GM18517 (cell line): ENCODE data around the gene PNPLA5.
"Not testable (repeated sequence)": the region's sequence is repeated elsewhere in the genome, so short reads cannot be mapped to it uniquely, and the experiment has no call there.

Experiments
- ATAC-seq: cut with Tn5 transposase; IDR thresholded peaks from one replicate; pipeline ENCODE4 v1.9.1; 2021; ENCODE audit warnings: mild to moderate bottlenecking, moderate library complexity; ENCODE audit not compliant: unreplicated experiment

PNPLA5 gene

DNA sequence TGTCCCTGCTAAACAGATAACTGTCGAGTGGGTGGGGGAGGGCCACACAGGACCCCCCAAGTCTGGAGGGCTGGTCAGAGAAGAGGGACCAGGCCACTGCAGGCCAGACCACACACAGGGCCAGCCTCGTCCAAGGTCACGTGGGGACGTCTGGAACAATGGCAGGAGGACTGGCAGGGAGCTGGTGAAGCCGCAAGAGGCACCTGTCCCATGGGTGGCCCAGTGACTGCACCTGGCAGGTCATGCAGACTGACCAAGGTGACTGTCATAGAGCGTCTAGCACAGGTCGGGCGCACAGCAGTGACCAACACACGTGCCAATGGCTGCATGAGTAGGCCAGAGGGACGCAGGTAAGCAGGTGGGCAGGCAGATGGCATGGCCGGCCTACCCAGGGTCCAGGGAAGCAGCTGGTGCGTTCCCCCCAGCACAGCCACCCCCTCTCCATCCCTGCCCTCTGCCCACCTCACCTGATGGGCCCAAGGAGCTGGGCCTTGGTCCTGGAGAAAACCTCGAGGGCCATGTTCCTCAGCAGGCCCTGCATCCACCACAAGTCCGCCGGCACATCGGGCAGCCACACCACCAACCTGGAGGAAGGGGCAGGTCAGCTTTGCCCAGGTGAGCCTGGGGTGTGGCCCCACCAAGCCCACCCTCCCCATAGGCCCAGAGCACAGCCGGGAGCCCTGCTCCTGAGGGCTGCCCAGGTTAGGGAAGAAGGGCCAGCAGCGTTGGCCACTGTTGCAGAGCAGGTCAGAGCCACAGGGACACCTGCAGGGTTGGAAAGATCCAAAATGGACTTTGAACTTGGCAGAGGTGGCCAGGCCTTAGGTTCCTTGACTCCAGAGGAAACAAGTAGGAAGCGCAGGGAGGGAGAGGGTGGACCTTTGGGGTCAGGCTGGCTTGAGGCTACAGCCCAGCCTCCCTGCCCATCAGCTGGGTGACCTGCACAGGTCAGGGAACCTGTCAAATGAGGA, 10.4 kb downstream of the PNPLA5 start:
- no peak for ATAC-seq

DNA sequence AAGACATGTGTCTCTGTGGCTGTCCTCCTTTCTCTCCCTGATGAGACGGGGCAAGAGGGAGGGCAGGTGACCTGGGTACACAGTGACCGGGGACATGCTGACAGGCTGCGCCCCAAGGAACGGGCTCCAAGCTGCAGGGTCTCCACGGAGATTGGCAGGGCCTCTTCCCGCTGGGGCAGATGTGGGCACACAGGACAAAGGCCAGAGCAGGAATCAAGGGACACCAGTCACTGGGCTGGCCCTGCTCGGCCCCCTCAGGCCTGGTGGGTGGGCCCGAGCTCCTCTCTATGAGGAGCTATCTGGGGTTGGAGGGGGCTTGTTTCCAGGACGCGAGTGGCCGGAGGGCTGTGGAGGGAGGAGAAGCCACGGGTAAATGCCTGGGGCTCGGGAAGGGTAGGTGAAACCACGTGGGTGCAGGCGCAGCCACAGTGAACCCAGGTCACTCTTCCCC, 11.2 kb downstream of the PNPLA5 start:
- no peak for ATAC-seq

DNA sequence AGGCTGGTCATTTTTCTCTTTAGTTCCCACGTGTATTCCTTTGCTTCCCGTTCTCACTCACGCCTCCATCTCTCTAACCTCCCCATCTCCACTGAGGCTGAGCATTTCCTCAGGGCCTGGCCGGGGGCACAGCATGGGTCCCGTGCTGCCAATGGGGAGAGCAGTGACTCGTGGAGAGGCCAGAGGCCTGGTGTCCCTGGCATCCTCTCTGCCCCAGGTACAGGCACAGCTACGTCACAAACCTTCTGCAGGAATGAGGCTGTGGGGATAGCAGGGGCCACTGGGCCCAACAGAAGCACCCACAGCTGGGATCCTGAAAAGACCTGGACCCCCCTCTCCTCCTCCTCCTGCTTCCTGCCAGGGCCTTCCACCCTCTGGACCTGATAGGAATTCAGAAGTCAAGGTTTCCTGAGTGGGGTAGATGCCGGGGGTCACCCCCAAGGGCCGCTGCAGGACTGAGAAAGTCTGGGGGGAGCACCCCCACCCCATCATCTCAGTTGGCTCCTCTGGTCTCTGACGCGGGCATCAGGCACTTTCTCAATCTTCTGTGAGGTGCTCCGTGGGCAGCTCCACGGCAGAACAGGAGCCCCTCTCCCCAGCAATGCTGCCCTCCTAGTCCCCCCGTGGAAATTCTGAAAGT, 11.8 kb downstream of the PNPLA5 start:
- ATAC-seq = no peak

DNA sequence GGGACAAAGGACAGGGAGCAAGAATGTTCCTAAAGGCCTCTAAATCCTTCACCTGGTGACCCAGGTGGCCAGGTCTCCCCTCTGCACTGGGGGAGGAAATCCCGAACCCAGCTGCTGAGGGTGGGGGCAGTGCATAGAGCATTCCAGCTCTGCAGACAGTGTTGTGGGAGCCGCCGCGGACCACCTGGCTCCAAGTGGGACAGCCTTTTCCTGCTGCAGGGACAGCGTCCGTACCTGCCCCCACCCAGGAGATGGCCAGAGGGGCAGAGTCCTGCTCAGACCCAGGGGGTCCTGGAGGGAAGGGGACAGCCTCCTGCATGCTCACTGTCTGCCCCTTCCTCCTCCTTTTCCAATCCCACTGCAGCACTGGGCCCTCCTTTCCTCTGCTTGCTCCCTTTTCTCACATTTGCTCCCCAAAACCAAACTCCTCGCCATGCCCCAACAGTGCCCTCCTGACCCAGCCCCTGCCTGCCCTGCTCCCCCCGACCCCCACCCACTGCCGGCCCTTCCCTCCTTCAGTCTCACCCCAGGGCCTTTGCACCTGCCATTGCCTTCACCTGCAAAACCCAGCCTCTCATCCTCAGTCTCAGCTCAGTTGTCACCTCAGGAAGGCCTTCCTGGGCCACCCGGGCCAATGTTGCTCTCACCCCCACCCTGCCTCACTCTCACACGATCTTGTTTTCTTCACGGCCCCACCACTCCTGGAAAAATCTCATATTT, 12.8 kb downstream of the PNPLA5 start:
- ATAC-seq = no peak

GRCh38 chr22:43878079-43878795, 13.6 kb downstream of the PNPLA5 start:
- ATAC-seq = no peak

- no peak for ATAC-seq
These were observed 14.8 kb downstream of the PNPLA5 start for GRCh38 chr22:43876866-43877509.

GRCh38 chr22:43869799-43870198, 22.0 kb downstream of the PNPLA5 start:
- ATAC-seq = no peak

- not testable (repeated sequence) for ATAC-seq
These were observed 22.8 kb downstream of the PNPLA5 start for GRCh38 chr22:43869001-43869400.

DNA sequence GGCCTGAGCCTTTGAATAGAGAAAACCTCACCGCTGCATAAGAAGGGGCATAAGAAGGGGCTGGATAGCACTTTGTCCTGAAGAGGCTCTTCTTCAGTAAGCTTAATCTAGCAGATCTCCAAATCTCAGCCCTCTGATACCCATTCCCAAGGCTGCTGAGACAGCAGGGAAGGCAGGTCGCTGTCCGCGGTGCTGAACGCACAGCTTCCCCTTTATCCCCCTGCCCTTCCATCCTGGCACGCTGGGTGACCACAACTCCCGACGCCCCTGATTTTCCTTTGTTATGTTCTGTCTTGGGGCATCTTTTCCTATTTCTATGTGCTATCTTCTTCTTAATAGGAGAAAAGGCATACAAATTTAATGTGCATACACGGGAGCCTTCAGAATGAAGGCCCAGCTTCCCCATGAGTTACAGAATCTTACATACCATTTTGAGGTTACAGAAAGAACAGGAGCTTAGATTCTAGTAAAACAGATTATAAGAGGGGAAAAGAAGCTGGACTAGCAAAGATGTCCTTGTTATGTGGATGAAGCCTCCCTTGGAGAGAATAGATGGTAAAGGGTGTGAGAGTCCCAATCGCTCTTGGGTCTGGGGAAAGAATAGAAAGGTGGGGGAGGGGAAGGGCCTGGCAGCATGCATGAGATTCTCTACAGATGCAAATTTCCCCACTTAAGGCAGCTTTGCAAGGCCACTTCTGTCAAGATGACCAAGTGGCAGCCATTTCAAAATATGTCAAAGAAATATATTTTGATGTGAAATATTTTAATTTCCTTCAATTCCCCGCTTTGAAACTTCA, 23.8 kb downstream of the PNPLA5 start:
- no peak for ATAC-seq

- no peak for ATAC-seq
These were observed 29.0 kb downstream of the PNPLA5 start for GRCh38 chr22:43862882-43863202.

DNA sequence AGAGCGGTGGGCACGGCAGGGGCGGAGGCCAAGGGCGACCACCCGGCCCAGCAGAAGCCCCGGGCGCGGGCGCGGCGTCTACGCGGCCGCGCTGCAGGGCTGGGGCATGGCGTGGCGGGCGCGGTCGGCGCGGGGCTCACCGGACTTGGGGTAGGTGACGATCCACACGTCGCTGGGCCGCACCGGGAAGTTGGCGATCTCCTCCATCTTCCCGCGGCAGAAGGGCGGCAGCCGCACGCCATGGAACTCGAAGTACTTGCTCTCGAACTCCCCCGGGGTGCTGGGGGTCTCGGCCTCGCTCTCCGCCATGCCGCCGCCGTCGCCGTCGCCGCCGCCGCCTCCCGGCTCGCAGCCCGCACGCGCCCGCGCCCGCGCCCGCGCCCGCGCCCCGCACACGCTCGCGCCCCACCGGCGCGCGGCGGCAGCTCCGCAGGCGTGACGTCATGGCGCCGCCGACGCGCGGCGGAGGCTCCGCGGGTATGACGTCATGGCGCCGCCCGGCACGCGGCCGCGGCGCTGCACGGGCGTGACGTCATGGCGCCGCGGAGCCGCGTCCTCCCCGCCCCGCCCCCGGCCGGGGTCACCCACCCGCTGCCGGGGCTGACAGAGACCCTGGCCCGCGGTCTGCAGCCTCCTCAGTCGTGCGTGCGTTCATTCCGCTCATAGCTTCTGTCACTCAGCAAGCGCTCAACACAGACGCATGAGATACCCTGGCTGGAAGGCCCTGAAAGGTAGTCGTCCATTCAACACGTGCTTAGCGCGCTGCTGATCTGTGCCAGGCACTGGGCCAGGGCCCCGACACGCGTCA, 29.5 kb downstream of the PNPLA5 start, which contains the start of gene SULT4A1:
TSS of gene SULT4A1 (minus strand) at position 440 of the 808 bp plus-strand sequence. CDS start at position 309, 131 bp downstream.
- ATAC-seq = no peak

DNA sequence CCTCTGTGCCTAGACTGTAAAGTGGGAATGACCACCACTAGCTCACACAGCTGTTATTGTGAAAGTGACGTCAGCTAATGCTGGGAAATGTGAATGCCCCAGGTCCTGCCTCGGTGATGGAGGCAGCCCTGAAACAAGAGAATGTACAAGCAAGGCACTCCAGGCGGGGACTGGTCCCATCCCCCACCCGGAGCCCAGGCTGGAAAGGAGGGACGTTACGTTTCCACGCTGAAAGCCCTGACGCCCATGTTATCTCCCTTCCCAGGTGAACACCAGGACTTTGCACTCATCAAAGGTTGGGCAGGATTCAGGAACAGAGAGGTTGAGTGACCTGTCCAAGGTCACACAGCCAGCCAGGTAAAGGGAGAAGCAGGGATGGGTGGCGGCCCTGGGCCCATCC, 30.3 kb downstream of the PNPLA5 start:
- ATAC-seq = no peak

DNA sequence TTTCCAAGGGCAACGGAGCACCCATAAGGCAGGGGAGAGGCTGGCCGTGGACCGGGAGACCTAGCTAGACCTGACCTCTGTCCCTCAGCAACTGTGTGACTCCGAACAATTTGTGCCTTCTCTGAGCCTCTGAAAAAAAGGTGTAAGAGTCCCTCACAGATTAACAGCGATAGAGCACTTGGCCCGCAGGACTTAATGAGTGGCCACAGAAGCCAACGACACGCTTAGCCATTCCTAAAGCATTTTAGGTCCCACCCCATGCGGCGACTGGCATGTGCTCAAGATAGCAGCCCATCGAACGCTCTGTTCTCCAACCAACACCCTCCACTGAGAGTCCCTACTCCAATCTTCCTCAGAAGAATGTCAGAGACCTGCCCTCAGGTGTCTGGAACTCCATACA, 31.0 kb downstream of the PNPLA5 start:
- ATAC-seq = no peak

DNA sequence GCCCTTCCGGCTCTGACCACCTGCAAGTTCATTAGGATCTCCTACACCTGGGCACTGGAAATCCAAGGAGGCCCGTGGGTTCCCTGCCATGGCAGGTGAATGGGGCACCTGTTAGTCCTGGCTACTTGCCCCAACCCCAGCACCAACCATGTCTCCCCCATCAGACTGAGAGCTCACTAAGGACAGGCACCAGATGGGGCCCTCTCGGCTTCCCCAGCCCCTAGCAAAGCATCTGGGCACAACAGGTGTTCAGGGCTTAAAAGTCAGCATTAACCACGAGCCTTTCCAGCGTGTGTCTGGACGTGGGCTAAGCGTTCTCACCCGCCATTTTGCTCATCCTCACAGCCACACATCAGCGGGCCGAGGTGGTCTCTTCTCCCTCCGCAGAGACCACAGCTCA, 31.7 kb downstream of the PNPLA5 start:
- no peak for ATAC-seq

- ATAC-seq = no peak
These were observed 32.2 kb downstream of the PNPLA5 start for GRCh38 chr22:43859621-43860020.

GRCh38 chr22:43859176-43859575, 32.6 kb downstream of the PNPLA5 start:
- no peak for ATAC-seq

DNA sequence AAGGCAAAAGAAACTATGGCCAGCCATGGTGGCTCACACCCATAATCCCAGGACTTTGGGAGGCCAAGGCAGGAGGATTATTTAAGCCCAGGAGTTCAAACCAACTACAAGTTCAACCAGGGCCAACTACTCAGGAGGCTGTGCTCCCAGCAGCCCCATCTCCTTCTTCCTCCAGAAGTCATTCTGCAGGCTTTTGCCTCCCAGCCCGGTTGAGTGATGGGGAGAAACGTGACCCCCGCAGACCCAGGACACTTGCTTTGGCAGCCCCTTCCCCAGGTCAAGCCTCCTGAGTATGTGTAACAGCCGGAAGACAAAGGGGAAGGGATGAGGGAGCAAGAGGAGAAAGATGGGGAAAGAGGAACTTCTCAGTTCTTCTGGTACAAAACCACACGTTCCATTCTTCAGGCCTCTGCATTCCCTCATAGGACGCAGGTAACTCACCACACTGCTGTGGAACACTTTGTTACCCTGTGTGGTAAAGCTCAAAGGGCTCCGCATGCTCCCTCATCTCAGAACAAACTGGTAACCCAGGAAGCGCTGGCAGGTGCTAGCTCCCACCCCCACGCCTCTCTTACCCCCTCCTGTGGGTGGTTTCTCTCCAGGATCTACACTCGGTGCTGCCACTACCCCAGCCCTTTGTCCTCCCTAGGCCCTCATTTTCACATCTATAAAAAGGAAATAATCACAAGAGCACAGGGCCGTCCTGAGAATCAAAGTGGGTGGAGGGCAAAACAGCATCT, 33.5 kb downstream of the PNPLA5 start:
- no peak for ATAC-seq

DNA sequence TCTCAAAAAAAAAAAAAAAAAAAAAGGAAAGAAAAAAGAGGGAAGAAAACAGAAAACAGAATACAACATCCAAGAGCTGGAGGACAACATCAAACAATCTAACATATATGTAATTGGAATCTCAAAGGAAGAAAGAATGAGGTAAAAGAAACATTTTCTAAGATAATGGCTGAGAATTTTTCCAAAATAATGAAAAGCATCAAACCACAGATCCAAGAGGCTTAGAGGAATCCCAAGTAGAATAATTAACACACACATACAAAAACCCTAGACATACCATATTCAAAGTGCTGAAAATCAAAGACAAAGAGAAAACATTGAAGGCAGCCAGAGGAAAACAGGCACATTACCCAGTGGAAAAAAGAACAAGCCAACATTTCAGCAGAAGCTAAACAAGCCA, 34.4 kb downstream of the PNPLA5 start:
- ATAC-seq = no peak
